ENCODE measurements around the gene KRTAP2-3. TPM values are rescaled to one million over a fixed set of nuclear protein-coding genes. Genes with fewer than 3 reads are reported as not detected.

The KRTAP2-3 gene
- total RNA-seq, 1 donor from 2014 or later = 26.7 TPM

DNA sequence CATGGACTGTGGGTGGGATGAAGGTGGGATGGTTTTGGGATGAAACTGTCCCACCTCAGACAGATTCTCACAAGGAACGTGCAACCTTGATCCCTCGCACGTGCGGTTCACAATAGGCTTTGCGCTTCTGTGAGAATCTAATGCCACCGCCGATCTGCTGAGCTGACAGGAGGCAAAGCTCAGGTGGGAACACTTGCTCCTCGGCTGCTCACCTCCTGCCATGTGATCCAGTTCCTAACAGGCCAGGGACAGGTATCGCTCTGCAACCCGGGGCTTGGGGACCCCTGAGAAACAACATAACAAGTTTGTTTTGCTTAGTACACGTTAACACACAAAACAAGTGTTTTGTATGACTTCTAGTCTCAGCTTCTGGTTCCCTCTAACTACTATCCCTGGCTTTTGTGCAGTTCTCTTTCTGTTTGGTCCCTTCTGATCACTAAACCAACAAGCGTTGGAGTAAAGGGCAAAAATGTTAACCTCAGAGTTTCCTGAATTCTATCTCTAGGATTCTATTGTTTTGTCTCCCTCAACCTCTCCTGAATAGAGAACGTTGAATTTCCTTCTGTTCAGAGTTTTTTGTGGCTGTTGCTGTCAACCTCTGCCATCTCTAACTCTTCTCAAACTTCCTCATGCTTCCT is 43.2 kb downstream of the KRTAP2-3 start:
- DNase-seq (ENCODE audit: low read depth) = no peak
- TF ChIP-seq, protein P1, sequence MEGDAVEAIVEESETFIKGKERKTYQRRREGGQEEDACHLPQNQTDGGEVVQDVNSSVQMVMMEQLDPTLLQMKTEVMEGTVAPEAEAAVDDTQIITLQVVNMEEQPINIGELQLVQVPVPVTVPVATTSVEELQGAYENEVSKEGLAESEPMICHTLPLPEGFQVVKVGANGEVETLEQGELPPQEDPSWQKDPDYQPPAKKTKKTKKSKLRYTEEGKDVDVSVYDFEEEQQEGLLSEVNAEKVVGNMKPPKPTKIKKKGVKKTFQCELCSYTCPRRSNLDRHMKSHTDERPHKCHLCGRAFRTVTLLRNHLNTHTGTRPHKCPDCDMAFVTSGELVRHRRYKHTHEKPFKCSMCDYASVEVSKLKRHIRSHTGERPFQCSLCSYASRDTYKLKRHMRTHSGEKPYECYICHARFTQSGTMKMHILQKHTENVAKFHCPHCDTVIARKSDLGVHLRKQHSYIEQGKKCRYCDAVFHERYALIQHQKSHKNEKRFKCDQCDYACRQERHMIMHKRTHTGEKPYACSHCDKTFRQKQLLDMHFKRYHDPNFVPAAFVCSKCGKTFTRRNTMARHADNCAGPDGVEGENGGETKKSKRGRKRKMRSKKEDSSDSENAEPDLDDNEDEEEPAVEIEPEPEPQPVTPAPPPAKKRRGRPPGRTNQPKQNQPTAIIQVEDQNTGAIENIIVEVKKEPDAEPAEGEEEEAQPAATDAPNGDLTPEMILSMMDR (conservative IDR thresholded peaks at IDR 0.05; ENCODE audit: low read depth, low read length) = no peak
- H3K4me3 ChIP-seq (ENCODE audit: low read depth, low read length) = no peak overlapping the region

- TF ChIP-seq, protein P1 (conservative IDR thresholded peaks at IDR 0.05; ENCODE audit: low read depth, low read length) = no peak
These were observed 44.5 kb downstream of the KRTAP2-3 start for GRCh38 chr17:41015454-41015853.

GRCh38 chr17:41013606-41014005 is 46.3 kb downstream of the KRTAP2-3 start:
- TF ChIP-seq, protein P1 (conservative IDR thresholded peaks at IDR 0.05; ENCODE audit: low read depth, low read length) = no peak
- no peak overlapping the region for H3K4me3 ChIP-seq (ENCODE audit: low read depth, low read length)
- DNase-seq (ENCODE audit: low read depth) = no peak

More at GRCh38 chr17:41015454-41015853, 44.5 kb downstream of the KRTAP2-3 start:
- DNase-seq (ENCODE audit: low read depth) = no peak
- H3K4me3 ChIP-seq (ENCODE audit: low read depth, low read length) = no peak overlapping the region

GRCh38 chr17:41013181-41013580 is 46.7 kb downstream of the KRTAP2-3 start:
- TF ChIP-seq, protein P1 (conservative IDR thresholded peaks at IDR 0.05; ENCODE audit: low read depth, low read length) = no peak
- no peak for DNase-seq (ENCODE audit: low read depth)
- H3K4me3 ChIP-seq (ENCODE audit: low read depth, low read length) = no peak overlapping the region

DNA sequence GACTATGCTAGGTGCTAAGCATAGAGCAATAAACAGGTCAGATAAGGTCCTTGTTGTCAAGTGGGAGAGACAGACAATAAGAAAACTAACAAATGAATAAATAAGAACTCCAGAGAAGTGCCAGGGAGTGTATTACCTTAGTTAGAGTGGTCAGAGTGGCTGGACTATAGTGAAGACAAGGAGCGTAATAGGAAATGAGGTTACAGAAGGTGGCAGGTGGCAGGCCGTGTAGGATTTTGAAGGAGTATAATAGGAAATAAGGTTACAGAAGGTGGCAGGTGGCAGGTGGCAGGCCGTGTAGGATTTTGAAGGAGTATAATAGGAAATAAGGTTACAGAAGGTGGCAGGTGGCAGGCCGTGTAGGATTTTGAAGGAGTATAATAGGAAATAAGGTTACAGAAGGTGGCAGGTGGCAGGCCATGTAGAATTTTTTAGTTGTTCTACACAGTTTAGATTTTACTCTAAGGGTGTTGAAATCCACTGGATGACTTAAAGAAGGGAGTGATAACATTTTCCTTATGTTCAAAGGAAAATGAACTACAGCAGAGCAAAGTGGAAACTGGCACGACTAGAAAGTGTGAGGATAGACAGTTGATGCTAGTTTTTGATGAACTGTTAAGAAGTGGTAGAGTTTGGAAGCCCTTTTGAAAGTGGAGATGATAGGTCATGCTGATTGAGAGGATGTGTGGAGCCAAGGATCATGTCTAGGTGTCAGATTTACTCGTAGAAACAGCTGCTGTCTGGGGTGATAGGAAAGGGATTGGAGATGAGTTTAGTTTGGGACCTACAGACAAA is 47.4 kb downstream of the KRTAP2-3 start:
- TF ChIP-seq, protein P1 (conservative IDR thresholded peaks at IDR 0.05; ENCODE audit: low read depth, low read length) = no peak
- H3K4me3 ChIP-seq (ENCODE audit: low read depth, low read length) = no peak overlapping the region
- DNase-seq (ENCODE audit: low read depth) = no peak

- H3K4me3 ChIP-seq (ENCODE audit: low read depth, low read length) = no peak overlapping the region
- TF ChIP-seq, protein P1 (conservative IDR thresholded peaks at IDR 0.05; ENCODE audit: low read depth, low read length) = no peak
- DNase-seq (ENCODE audit: low read depth) = no peak
These were observed 49.5 kb downstream of the KRTAP2-3 start for GRCh38 chr17:41010441-41010840.
